HepG2 (cell line): Measurements from ENCODE around the gene LSM2. TPM values are rescaled to one million over a fixed set of nuclear protein-coding genes. Genes with fewer than 3 reads are reported as not detected.
A peak's percentile ranks its signal among the peaks of the same experiment; 100 is the strongest.

ENCODE experiments used
- ATAC-seq: fragments of 200-7000 bp; cut with Tn5 transposase; 3 replicates; pipeline ENCODE4 v1.9.1; 2020; ENCODE audit warnings: mild to moderate bottlenecking, moderate library complexity
- BruUV-seq: library from RNA; stranded (reverse); fragments of 400-500 nt; replicated peaks from 2 replicates; lab custom pipeline; 2021; lab: Mats Ljungman, UMichigan
- CTCF ChIA-PET: fragments of 300-600 bp; formaldehyde crosslinking; extraction: SDS; loops from one replicate; lab custom pipeline; 2021; ENCODE audit warnings: low total read pairs, inconsistent platforms, low intra/inter-chr PET ratio; lab: Yijun Ruan, JAX
- POLR2A ChIA-PET: fragments of 350-600 bp; sonication (Branson Sonifier 250); formaldehyde crosslinking; loops from one replicate; lab custom pipeline; 2020; ENCODE audit warnings: antibody characterized with exemption, inconsistent platforms; lab: Yijun Ruan, JAX
- DNase-seq: peaks from one replicate; pipeline ENCODE4 v3.0.0-alpha.2; 2015; ENCODE audit warnings: low spot score
- FAIRE-seq: peaks from 3 replicates; lab custom pipeline; 2011; peaks lifted over from hg19 to GRCh38; lab: Jason Lieb, UNC
- H2AFZ ChIP-seq: one replicate; pipeline ENCODE4 v1.6.1; 2011; ENCODE audit warnings: low read length, inconsistent platforms
- H3K27ac ChIP-seq: fragments of 300-600 bp; 3 replicates; pipeline ENCODE4 v1.8.0; 2011; ENCODE audit warnings: mixed run types, mild to moderate bottlenecking, mixed read lengths, low read length, inconsistent platforms; ENCODE audit not compliant: insufficient read depth; ENCODE audit errors: extremely low read length
- H3K27me3 ChIP-seq, 2 experiments: fragments of 200-600 bp in 1 of 2; 2 replicates in 1 of 2; 3 replicates in 1 of 2; pipeline versions ENCODE4 v1.6.0 to v1.8.0; 2011; ENCODE audit warnings: low read length in 2 of 2, mild to moderate bottlenecking in 2 of 2, moderate library complexity in 2 of 2, inconsistent platforms in 1 of 2; ENCODE audit not compliant: insufficient read depth in 2 of 2, control insufficient read depth in 1 of 2
- H3K36me3 ChIP-seq, 2 experiments: fragments of 200-600 bp in 1 of 2; replicated peaks in 1 of 2; 2 replicates in 1 of 2; 3 replicates in 1 of 2; pipeline versions ENCODE4 v1.5.1 to v1.8.0; 2011; ENCODE audit warnings: low read length in 2 of 2, inconsistent platforms in 1 of 2; ENCODE audit not compliant: insufficient read depth in 2 of 2, control insufficient read depth in 1 of 2
- H3K4me1 ChIP-seq: 2 replicates; pipeline ENCODE4 v1.5.1; 2012; ENCODE audit warnings: low read length, inconsistent platforms; ENCODE audit not compliant: insufficient read depth
- H3K4me2 ChIP-seq: 2 replicates; pipeline ENCODE4 v1.6.0; 2011; ENCODE audit warnings: low read depth, low read length, inconsistent platforms
- H3K4me3 ChIP-seq, 3 experiments: fragments of 200-600 bp in 1 of 3; sonication (generic), shearing (Covaris generic) in 1 of 3; replicated peaks in 1 of 3; 2 replicates each; pipeline ENCODE4 v1.5.1; 2011 to 2016; ENCODE audit warnings: low read length in 3 of 3, inconsistent platforms in 2 of 3, low read depth in 2 of 3, mild to moderate bottlenecking in 2 of 3, control low read depth in 1 of 3, mixed read lengths in 1 of 3; ENCODE audit not compliant: insufficient read depth in 1 of 3
- H3K79me2 ChIP-seq: one replicate; pipeline ENCODE4 v1.6.1; 2011; ENCODE audit warnings: low read length, inconsistent platforms; ENCODE audit not compliant: insufficient read depth
- H3K9ac ChIP-seq: 2 replicates; pipeline ENCODE4 v1.6.0; 2011; ENCODE audit warnings: mild to moderate bottlenecking, low read depth, low read length, inconsistent platforms; ENCODE audit not compliant: insufficient read depth
- H3K9me3 ChIP-seq: 2 replicates; pipeline ENCODE4 v1.5.1; 2012; ENCODE audit warnings: mild to moderate bottlenecking, low read length
- H4K20me1 ChIP-seq: 2 replicates; pipeline ENCODE4 v1.6.0; 2011; ENCODE audit warnings: inconsistent platforms, mild to moderate bottlenecking, low read length, moderate library complexity; ENCODE audit not compliant: insufficient read depth
- FLYWCH1 ChIP-seq: sonication (generic); formaldehyde crosslinking; IDR thresholded peaks from 2 replicates; pipeline ENCODE4 v1.8.1; 2023; ENCODE audit warnings: mild to moderate bottlenecking, missing genetic modification reagents
- NCOA1 ChIP-seq: sonication (generic); formaldehyde crosslinking; IDR thresholded peaks from 2 replicates; pipeline ENCODE4 v1.9.0; 2021; ENCODE audit warnings: missing genetic modification reagents
- NKX3-1 ChIP-seq: sonication (generic); formaldehyde crosslinking; IDR thresholded peaks from 2 replicates; pipeline ENCODE4 v1.5.0; 2020; ENCODE audit warnings: missing genetic modification reagents
- RBM22 ChIP-seq: fragments of 200-400 bp; formaldehyde crosslinking; optimal IDR thresholded peaks from 2 replicates; pipeline ENCODE3; 2017; ENCODE audit warnings: mild to moderate bottlenecking, low read length, moderate library complexity
- SYNCRIP ChIP-seq: fragments of 200-400 bp; formaldehyde crosslinking; IDR thresholded peaks from 2 replicates; pipeline ENCODE4 v1.6.1; 2018; ENCODE audit warnings: mild to moderate bottlenecking, low read depth, low read length; ENCODE audit not compliant: insufficient read depth
- ZBTB38 ChIP-seq: sonication (generic); formaldehyde crosslinking; IDR thresholded peaks from 2 replicates; pipeline ENCODE4 v1.5.1; 2020; ENCODE audit warnings: mild to moderate bottlenecking, missing genetic modification reagents
- ZNF121 ChIP-seq: sonication (generic); formaldehyde crosslinking; IDR thresholded peaks from 2 replicates; pipeline ENCODE4 v1.5.0; 2020; ENCODE audit warnings: mild to moderate bottlenecking, missing genetic modification reagents
- ZNF331 ChIP-seq: sonication (generic); formaldehyde crosslinking; IDR thresholded peaks from 2 replicates; pipeline ENCODE4 v1.4.0; 2020; ENCODE audit warnings: missing genetic modification reagents
- ZNF432 ChIP-seq: sonication (generic); formaldehyde crosslinking; IDR thresholded peaks from 2 replicates; pipeline ENCODE4 v1.5.0; 2020; ENCODE audit warnings: missing genetic modification reagents, mild to moderate bottlenecking, borderline replicate concordance
- WGBS: methylation state at CpG from one replicate; pipeline ENCODE4 v1.1.6; 2017; ENCODE audit warnings: low lambda C conversion rate; 5-methylcytosine and 5-hydroxymethylcytosine counted together
- in situ Hi-C: cut with HindIII; loops from 2 replicates; pipeline ENCODE4 v1.10.0; 2017; ENCODE audit warnings: low pct_unique_long_range_greater_than_20kb; ENCODE audit not compliant: extremely low pct_ligation_motif_present
- intact Hi-C: fragments of 100-400 bp; cut with micrococcal nuclease; formaldehyde crosslinking; loops from one replicate; pipeline ENCODE4 v1.10.0; 2022; ENCODE audit not compliant: unreplicated experiment
- polyA plus RNA-seq, 8 experiments: library from polyadenylated mRNA; depleted of rRNA in 3 of 8; stranded (reverse) in 7 of 8; unstranded in 1 of 8; fragments of >200 nt; fragmentation: Illumina TruSeq in 4 of 8; extraction: Trizol in 4 of 8; gene quantifications; 2 replicates each; pipeline versions ENCODE4 v1.2.1 to v1.2.3, GENCODE V29; 2011 to 2016; ENCODE audit warnings: low read depth in 4 of 8, missing spikeins in 1 of 8, mixed read lengths in 1 of 8; ENCODE audit not compliant: insufficient read depth in 1 of 8
- total RNA-seq, 5 experiments: library from RNA; depleted of rRNA; stranded (reverse); fragments of >200 nt; fragmentation: Illumina TruSeq; extraction: Trizol; gene quantifications; 2 replicates each; pipeline ENCODE4 v1.2.3, GENCODE V29; 2016; ENCODE audit warnings: low read depth in 1 of 5
- TF ChIP-seq, protein P1 (sequence below): sonication (generic); formaldehyde crosslinking; IDR thresholded peaks from 2 replicates; pipeline ENCODE4 v1.4.0; 2020; ENCODE audit warnings: missing genetic modification reagents, borderline replicate concordance
- TF ChIP-seq, protein P2 (sequence below): sonication (generic); formaldehyde crosslinking; IDR thresholded peaks from 2 replicates; pipeline ENCODE4 v1.5.1; 2020; ENCODE audit warnings: missing genetic modification reagents, mild to moderate bottlenecking, borderline replicate concordance
- TF ChIP-seq, protein P3 (sequence below): fragments of 450-650 bp; IDR thresholded peaks from 2 replicates; pipeline ENCODE4 v1.6.1; 2016

Gene LSM2
- total and polyA plus RNA-seq, 2 of the 13 experiments (the other 11 are each of a cell fraction or from before 2014, with no cell fraction given), result 69.4 to 90.5 TPM

DNA sequence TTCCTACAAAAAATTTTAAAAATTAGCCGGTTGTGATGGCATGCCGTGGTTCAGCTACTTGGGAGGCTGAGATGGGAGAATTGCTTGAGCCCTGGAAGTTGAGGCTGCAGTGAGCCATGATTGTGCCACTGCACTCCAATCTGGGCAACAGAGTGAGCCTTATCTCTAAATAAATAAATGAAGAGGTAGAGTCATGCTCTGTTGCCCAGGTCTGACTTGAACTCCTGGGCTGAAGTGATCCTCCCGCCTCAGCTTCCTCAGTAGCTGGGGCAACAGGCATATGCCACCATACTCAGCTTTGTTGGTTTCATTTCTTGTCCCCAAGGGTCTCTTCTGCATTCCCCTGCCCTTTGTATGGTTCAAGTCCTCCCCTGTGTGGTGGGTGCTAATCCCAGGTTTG lies 37.7 kb upstream of the LSM2 start:
- peak; percentile 9 for ATAC-seq
- no peak for DNase-seq
- POLR2A ChIA-PET, result interaction anchor here (1.2 to 15.7 kb wide), 8 partner anchors 8 to 108 kb away, joined by 3 to 264 read pairs (median 5); partner anchors contain the start of genes EHMT2, HSPA1B and NEU1

DNA sequence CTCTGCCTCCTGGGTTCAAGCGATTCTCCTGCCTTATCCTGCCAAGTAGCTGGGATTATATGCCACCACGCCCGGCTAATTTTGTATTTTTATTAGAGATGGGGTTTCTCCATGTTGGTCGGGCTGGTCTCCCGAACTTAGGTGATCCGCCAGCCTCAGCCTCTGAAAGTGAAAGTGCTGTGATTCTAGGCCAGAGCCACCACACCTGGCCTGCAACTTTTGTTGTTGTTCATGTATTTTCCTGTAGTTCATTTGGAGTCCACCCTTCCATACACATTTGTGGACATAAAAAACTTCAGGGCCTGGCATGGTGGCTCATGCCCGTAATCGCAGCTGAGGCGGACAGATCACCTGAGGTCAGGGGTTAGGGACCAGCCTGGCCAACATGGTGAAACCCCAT lies 35.3 kb upstream of the LSM2 start:
- WGBS, result 92% methylated on average over 9 of the region's 9 CpGs
- no peak overlapping the region for H3K9ac ChIP-seq
- H3K9me3 ChIP-seq, result no peaks in the 10 kb centered on the region
- H3K27me3 ChIP-seq, result no peaks in the 10 kb centered on the region
- peaks cover 31% of the 10 kb centered on the region for H4K20me1 ChIP-seq
- intact Hi-C loops (no loop called here), in situ Hi-C loops (no loop called here)
- no TSS peak for BruUV-seq
- FAIRE-seq (no peak), ATAC-seq (peak; percentile 13), DNase-seq (no peak)
- H3K4me1 ChIP-seq, result peaks cover 30% of the 10 kb centered on the region
- ChIA-PET CTCF (interaction anchor here (1.0 kb wide), 1 partner anchor 47 kb away, joined by 3 read pairs; no protein-coding TSS in a partner anchor), POLR2A (interaction anchor here (0.8 to 15.7 kb wide), 5 partner anchors 11 to 186 kb away, joined by 3 to 264 read pairs (median 5); partner anchors contain the start of genes APOM, EHMT2, HSPA1B and NEU1)
- no peak overlapping the region for H3K4me3 ChIP-seq
- H3K36me3 ChIP-seq, result peaks cover 12 to 24% of the 10 kb centered on the region in 2 experiments
- H3K4me2 ChIP-seq, result no peak overlapping the region
- H3K27ac ChIP-seq, result no peak overlapping the region
- H2AFZ ChIP-seq, result no peak overlapping the region
- peaks cover 10% of the 10 kb centered on the region for H3K79me2 ChIP-seq
- TF ChIP-seq, protein P1, sequence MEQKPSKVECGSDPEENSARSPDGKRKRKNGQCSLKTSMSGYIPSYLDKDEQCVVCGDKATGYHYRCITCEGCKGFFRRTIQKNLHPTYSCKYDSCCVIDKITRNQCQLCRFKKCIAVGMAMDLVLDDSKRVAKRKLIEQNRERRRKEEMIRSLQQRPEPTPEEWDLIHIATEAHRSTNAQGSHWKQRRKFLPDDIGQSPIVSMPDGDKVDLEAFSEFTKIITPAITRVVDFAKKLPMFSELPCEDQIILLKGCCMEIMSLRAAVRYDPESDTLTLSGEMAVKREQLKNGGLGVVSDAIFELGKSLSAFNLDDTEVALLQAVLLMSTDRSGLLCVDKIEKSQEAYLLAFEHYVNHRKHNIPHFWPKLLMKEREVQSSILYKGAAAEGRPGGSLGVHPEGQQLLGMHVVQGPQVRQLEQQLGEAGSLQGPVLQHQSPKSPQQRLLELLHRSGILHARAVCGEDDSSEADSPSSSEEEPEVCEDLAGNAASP, result no peak
- TF ChIP-seq RBM22 (peak; percentile 25), NCOA1 (CRISPR knock-in tag) (no peak), FLYWCH1 (CRISPR knock-in tag) (no peak), SYNCRIP (no peak), NKX3-1 (CRISPR knock-in tag) (0 out of 2 replicates have a peak, but pooled peaks have one; percentile 7), ZNF432 (CRISPR knock-in tag) (no peak), ZNF331 (CRISPR knock-in tag) (no peak), ZBTB38 (0 out of 2 replicates have a peak, but pooled peaks have one; percentile 4)
- TF ChIP-seq, protein P2, sequence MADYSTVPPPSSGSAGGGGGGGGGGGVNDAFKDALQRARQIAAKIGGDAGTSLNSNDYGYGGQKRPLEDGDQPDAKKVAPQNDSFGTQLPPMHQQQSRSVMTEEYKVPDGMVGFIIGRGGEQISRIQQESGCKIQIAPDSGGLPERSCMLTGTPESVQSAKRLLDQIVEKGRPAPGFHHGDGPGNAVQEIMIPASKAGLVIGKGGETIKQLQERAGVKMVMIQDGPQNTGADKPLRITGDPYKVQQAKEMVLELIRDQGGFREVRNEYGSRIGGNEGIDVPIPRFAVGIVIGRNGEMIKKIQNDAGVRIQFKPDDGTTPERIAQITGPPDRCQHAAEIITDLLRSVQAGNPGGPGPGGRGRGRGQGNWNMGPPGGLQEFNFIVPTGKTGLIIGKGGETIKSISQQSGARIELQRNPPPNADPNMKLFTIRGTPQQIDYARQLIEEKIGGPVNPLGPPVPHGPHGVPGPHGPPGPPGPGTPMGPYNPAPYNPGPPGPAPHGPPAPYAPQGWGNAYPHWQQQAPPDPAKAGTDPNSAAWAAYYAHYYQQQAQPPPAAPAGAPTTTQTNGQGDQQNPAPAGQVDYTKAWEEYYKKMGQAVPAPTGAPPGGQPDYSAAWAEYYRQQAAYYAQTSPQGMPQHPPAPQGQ (CRISPR knock-in tag), result 0 out of 2 replicates have a peak, but pooled peaks have one; percentile 11

More for the DNA sequence above, 37.7 kb upstream of the LSM2 start:
- BruUV-seq, result no TSS peak
- intact Hi-C loops, result no loop called here
- Histone ChIP-seq H3K4me1 (peaks cover 14% of the 10 kb centered on the region), H3K9me3 (no peaks in the 10 kb centered on the region), H2AFZ (no peak overlapping the region), H3K79me2 (no peaks in the 10 kb centered on the region), H4K20me1 (peaks cover 7% of the 10 kb centered on the region; the same call in 1 of the 2 replicates), H3K27me3 (no peaks in the 10 kb centered on the region), H3K9ac (no peak overlapping the region), H3K36me3 (no peaks in the 10 kb centered on the region; a peak in 2 of 5 replicates), H3K4me3 (no peak overlapping the region), H3K4me2 (no peak overlapping the region), H3K27ac (no peak overlapping the region)
- in situ Hi-C loops, result no loop called here
- no peak for FAIRE-seq
- TF ChIP-seq ZNF121 (CRISPR knock-in tag), result peak; percentile 36; the same call in 1 of the 2 replicates
- TF ChIP-seq, protein P3, sequence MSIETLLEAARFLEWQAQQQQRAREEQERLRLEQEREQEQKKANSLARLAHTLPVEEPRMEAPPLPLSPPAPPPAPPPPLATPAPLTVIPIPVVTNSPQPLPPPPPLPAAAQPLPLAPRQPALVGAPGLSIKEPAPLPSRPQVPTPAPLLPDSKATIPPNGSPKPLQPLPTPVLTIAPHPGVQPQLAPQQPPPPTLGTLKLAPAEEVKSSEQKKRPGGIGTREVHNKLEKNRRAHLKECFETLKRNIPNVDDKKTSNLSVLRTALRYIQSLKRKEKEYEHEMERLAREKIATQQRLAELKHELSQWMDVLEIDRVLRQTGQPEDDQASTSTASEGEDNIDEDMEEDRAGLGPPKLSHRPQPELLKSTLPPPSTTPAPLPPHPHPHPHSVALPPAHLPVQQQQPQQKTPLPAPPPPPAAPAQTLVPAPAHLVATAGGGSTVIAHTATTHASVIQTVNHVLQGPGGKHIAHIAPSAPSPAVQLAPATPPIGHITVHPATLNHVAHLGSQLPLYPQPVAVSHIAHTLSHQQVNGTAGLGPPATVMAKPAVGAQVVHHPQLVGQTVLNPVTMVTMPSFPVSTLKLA, result no peak
- WGBS, result 90% methylated on average over 3 of the region's 3 CpGs
- CTCF ChIA-PET, result no interaction called here
